Esophagus squamous epithelium (tissue), 5 donors: Measurements from ENCODE around the gene CHD6. TPM values are rescaled to one million over a fixed set of nuclear protein-coding genes. Genes with fewer than 3 reads are reported as not detected.

Experiments
- DNase-seq: peaks from one replicate; lab custom pipeline; 2025; lab: John Stamatoyannopoulos, UW
- H3K27ac ChIP-seq, 4 donors: fragments of 200-600 bp; sonication (generic); one replicate each; pipeline ENCODE4 v1.5.1; 2016 to 2019; ENCODE audit warnings: mild to moderate bottlenecking in 1 of 4
- H3K27me3 ChIP-seq, 4 donors: fragments of 200-600 bp; sonication (generic); 1 replicate in 3 of 4; 2 replicates in 1 of 4; pipeline versions ENCODE4 v1.5.1 to v1.6.0; 2017 to 2021; ENCODE audit warnings: antibody characterized with exemption in 1 of 4
- H3K36me3 ChIP-seq, 3 donors: fragments of 200-600 bp; sonication (generic); one replicate each; pipeline ENCODE4 v1.5.1; 2016 to 2019
- H3K4me1 ChIP-seq, 3 donors: fragments of 200-600 bp; sonication (generic); one replicate each; pipeline ENCODE4 v1.5.1; 2017 to 2019
- H3K4me3 ChIP-seq, 4 donors: fragments of 200-600 bp; sonication (generic); 1 replicate in 3 of 4; 2 replicates in 1 of 4; pipeline ENCODE4 v1.5.1; 2016 to 2019; ENCODE audit warnings: mild to moderate bottlenecking in 2 of 4, moderate library complexity in 1 of 4
- H3K9me3 ChIP-seq, 3 donors: fragments of 200-600 bp; sonication (generic); one replicate each; pipeline ENCODE4 v1.5.1; 2016 to 2019
- CTCF ChIP-seq, 6 experiments: fragments of 450-650 bp in 4 of 6; fragments of 200-600 bp in 2 of 6; sonication (generic) in 2 of 6; IDR thresholded peaks; one replicate each; pipeline ENCODE4 v1.5.1; 2016 to 2019; ENCODE audit warnings: antibody characterized with exemption in 6 of 6, mild to moderate bottlenecking in 4 of 6, moderate library complexity in 4 of 6
- POLR2A ChIP-seq, 4 donors: fragments of 450-650 bp; IDR thresholded peaks; one replicate each; pipeline ENCODE4 v1.6.1; 2017; ENCODE audit warnings: antibody characterized with exemption in 4 of 4, mild to moderate bottlenecking in 4 of 4, moderate library complexity in 3 of 4
- WGBS, 2 donors: methylation state at CpG; one replicate each; pipeline ENCODE4 v1.1.5; 2018; 5-methylcytosine and 5-hydroxymethylcytosine counted together
- intact Hi-C: fragments of 100-400 bp; cut with DNase I; formaldehyde crosslinking; loops from one replicate; pipeline ENCODE4 v1.15.0; 2022
- total RNA-seq, 4 donors: library from RNA; depleted of rRNA; stranded (reverse); fragments of >200 nt; gene quantifications; one replicate each; pipeline ENCODE4 v1.1.0, GENCODE V29; 2016
- donor health status: DM: yes; HTN: yes; CAD: no.

The CHD6 gene
- total RNA-seq, 4 donors from 2014 or later, result 11.8 to 29.9 (median 17.6) TPM

GRCh38 chr20:41571006-41571405 is 47.2 kb downstream of the CHD6 start:
- TF ChIP-seq CTCF (IDR thresholded peaks at IDR 0.05), result no peak
- no peak for TF ChIP-seq POLR2A (IDR thresholded peaks at IDR 0.05)
- Histone ChIP-seq H3K36me3 (peaks cover 0 to 12% (median 0%) of the 10 kb centered on the region in 3 donors), H3K4me3 (no peak overlapping the region), H3K27ac (no peak overlapping the region), H3K4me1 (peaks cover 0 to 53% (median 8%) of the 10 kb centered on the region in 3 donors), H3K9me3 (no peaks in the 10 kb centered on the region), H3K27me3 (no peaks in the 10 kb centered on the region)
- 65 to 66% methylated on average over 2 of the region's 2 CpGs for WGBS, 2 donors
- no peak for DNase-seq
- intact Hi-C loops, result no loop called here

GRCh38 chr20:41570557-41570956 is 47.6 kb downstream of the CHD6 start:
- H3K4me3 ChIP-seq, result no peak overlapping the region
- peaks cover 0 to 50% (median 8%) of the 10 kb centered on the region in 3 donors for H3K4me1 ChIP-seq
- intact Hi-C loops, result no loop called here
- H3K36me3 ChIP-seq, result peaks cover 0 to 12% (median 0%) of the 10 kb centered on the region in 3 donors
- no peaks in the 10 kb centered on the region for H3K27me3 ChIP-seq
- H3K27ac ChIP-seq, result no peak overlapping the region
- no peaks in the 10 kb centered on the region for H3K9me3 ChIP-seq
- TF ChIP-seq POLR2A (IDR thresholded peaks at IDR 0.05), result no peak
- no peak for TF ChIP-seq CTCF (IDR thresholded peaks at IDR 0.05)
- DNase-seq, result no peak

GRCh38 chr20:41567615-41568014 is 50.6 kb downstream of the CHD6 start:
- Histone ChIP-seq H3K9me3 (no peaks in the 10 kb centered on the region), H3K27ac (no peak overlapping the region), H3K36me3 (peaks cover 0 to 12% (median 0%) of the 10 kb centered on the region in 3 donors), H3K27me3 (no peaks in the 10 kb centered on the region), H3K4me1 (peaks cover 0 to 51% (median 6%) of the 10 kb centered on the region in 3 donors), H3K4me3 (no peak overlapping the region)
- intact Hi-C loops, result no loop called here
- TF ChIP-seq CTCF (IDR thresholded peaks at IDR 0.05) (no peak), POLR2A (IDR thresholded peaks at IDR 0.05) (no peak)
- no peak for DNase-seq
- 96 to 100% methylated on average over 1 to 2 of the region's 2 CpGs for WGBS, 2 donors

- Histone ChIP-seq H3K27me3 (no peaks in the 10 kb centered on the region), H3K4me3 (no peak overlapping the region), H3K4me1 (peaks cover 0 to 45% (median 1%) of the 10 kb centered on the region in 3 donors), H3K27ac (no peak overlapping the region), H3K36me3 (peaks cover 0 to 12% (median 0%) of the 10 kb centered on the region in 3 donors), H3K9me3 (no peaks in the 10 kb centered on the region)
- DNase-seq, result no peak
- intact Hi-C loops, result no loop called here
- WGBS, 2 donors, result 86 to 100% methylated on average over 2 to 3 of the region's 3 CpGs
- TF ChIP-seq POLR2A (IDR thresholded peaks at IDR 0.05), result no peak
- TF ChIP-seq CTCF (IDR thresholded peaks at IDR 0.05), result no peak
These were observed 51.2 kb downstream of the CHD6 start for GRCh38 chr20:41566896-41567527.

GRCh38 chr20:41563087-41563486 is 55.1 kb downstream of the CHD6 start:
- H3K36me3 ChIP-seq, result peaks cover 0 to 12% (median 0%) of the 10 kb centered on the region in 3 donors
- H3K27me3 ChIP-seq, result no peaks in the 10 kb centered on the region
- no peak overlapping the region for H3K27ac ChIP-seq
- no peaks in the 10 kb centered on the region for H3K9me3 ChIP-seq
- H3K4me3 ChIP-seq, result no peak overlapping the region
- intact Hi-C loops, result no loop called here
- TF ChIP-seq POLR2A (IDR thresholded peaks at IDR 0.05), result no peak
- TF ChIP-seq CTCF (IDR thresholded peaks at IDR 0.05), result no peak
- H3K4me1 ChIP-seq, result peaks cover 0 to 50% (median 0%) of the 10 kb centered on the region in 3 donors
- 86 to 92% methylated on average over 1 of the region's 1 CpG for WGBS, 2 donors
- no peak for DNase-seq
